BLaER1 treated with 17β-estradiol and CSF1 and Interleukin-3, amounts not matched to agents 10 nM and 100 nM (cell line): ENCODE data around the gene C9orf72.
A peak's percentile ranks its signal among the peaks of the same experiment; 100 is the strongest.

Experiments used
- H3K27ac ChIP-seq, 11 experiments: shearing (Covaris generic); formaldehyde crosslinking; 2 replicates each; pipeline ENCODE4 v1.8.1; 2022
- H3K27me3 ChIP-seq, 11 experiments: shearing (Covaris generic); formaldehyde crosslinking; 2 replicates each; pipeline ENCODE4 v1.8.1; 2022
- H3K36me3 ChIP-seq, 11 experiments: shearing (Covaris generic); formaldehyde crosslinking; 2 replicates each; pipeline ENCODE4 v1.8.1; 2022
- H3K4me1 ChIP-seq, 10 experiments: shearing (Covaris generic); formaldehyde crosslinking; 2 replicates each; pipeline ENCODE4 v1.8.1; 2022
- H3K4me2 ChIP-seq, 11 experiments: shearing (Covaris generic); formaldehyde crosslinking; 2 replicates each; pipeline ENCODE4 v1.8.1; 2022
- H3K4me3 ChIP-seq, 10 experiments: shearing (Covaris generic); formaldehyde crosslinking; 2 replicates each; pipeline ENCODE4 v1.8.1; 2022
- H3K9ac ChIP-seq, 11 experiments: shearing (Covaris generic); formaldehyde crosslinking; 2 replicates each; pipeline ENCODE4 v1.8.1; 2022
- H3K9me3 ChIP-seq, 11 experiments: shearing (Covaris generic); formaldehyde crosslinking; replicated peaks in 1 of 11; 2 replicates each; pipeline ENCODE4 v1.8.1; 2022
- H4K20me1 ChIP-seq, 11 experiments: shearing (Covaris generic); formaldehyde crosslinking; 2 replicates each; pipeline ENCODE4 v1.8.1; 2022
- Cebpa-rat ChIP-seq, 11 experiments: shearing (Covaris generic); IDR thresholded peaks; 2 replicates each; pipeline ENCODE4 v1.8.1; 2022

The C9orf72 gene

DNA sequence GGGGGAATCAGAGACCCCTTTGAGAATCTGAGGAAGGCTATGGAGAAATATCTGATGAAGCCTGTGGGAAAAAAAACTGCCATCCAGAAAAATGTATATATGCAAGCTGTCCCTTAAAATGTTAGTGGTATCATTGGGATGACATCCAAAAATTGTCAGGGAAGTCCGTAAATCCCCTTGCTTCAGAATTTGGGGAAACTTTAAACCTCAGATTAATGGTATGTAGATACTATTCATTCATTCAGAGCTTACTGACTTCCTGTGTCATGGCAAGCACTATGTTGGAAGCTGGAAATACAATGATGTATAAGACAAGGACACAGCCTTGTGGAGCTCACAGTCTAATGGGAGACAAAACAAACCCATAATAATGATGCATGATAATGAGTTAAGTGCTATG, 32.8 kb downstream of the C9orf72 start:
- no peaks in the 10 kb centered on the region for H3K9me3 ChIP-seq
- H3K4me3 ChIP-seq, result no peak overlapping the region
- no peak overlapping the region for H3K9ac ChIP-seq
- H3K36me3 ChIP-seq, result peaks cover 0 to 63% (median 11%) of the 10 kb centered on the region in 11 experiments; a peak in 11 of 22 replicates
- no peak for TF ChIP-seq Cebpa-rat (IDR thresholded peaks at IDR 0.05)
- H4K20me1 ChIP-seq, result no peaks in the 10 kb centered on the region
- H3K27me3 ChIP-seq, result no peaks in the 10 kb centered on the region
- H3K4me2 ChIP-seq, result peak overlapping the region in 5 of 11 experiments; percentile 68 to 87 (median 74); a peak in 10 of 22 replicates
- H3K27ac ChIP-seq, result peak overlapping the region in 4 of 11 experiments; percentile 31 to 59 (median 49); a peak in 2 of 22 replicates
- H3K4me1 ChIP-seq, result peaks cover 0 to 28% (median 15%) of the 10 kb centered on the region in 10 experiments; a peak in 15 of 20 replicates

DNA sequence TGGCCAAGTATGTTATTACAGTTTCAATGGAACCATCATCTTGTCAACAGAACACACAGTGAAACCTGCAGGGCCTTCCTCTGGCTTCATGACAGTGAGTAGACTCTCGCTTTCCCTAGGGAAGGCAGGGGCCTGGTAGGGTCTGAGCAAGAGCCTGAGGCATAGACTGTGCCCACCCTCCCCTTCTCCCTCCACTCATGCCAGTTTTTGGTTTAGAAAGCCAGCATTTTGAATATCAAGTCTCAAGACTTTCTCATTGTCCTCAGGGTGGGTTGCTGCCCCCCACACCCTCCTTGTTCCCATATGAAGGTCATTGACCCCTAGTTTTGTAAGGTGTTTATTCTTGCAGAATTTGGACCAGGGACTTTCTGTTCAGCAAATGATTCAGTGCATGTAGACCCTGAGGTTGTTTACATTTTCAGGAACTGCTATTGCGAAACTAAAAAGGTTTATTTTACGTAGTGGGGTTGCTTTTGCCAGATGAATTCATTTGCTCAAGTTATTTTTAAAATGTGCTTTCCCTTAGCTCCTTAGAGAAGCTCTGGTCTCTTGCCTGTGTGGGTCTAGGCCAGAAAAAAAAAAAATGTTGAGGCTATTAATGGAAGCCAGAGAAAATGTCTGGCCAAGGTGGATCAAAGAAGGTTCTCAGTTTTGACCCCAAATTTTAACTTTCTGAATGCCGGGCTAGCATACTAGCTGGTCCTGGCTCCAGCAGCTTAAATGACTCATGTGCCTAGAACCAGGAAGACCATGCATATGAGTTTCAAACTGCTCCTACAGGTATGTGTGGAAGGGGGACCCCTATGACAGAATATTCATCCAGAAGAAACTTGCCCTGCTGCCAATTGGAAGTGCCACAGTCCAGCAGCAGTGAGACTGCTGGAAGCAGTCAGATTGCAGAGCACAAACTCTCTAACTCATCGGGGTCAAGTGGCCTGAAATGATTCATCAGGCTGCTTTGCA, 33.5 kb downstream of the C9orf72 start:
- no peaks in the 10 kb centered on the region for H3K27me3 ChIP-seq
- H3K9me3 ChIP-seq, result no peaks in the 10 kb centered on the region
- peak overlapping the region in 6 of 11 experiments; percentile 28 to 59 (median 38); a peak in 11 of 22 replicates for H3K27ac ChIP-seq
- no peak overlapping the region for H3K9ac ChIP-seq
- TF ChIP-seq Cebpa-rat (IDR thresholded peaks at IDR 0.05), result peak in 8 of 11 experiments; percentile 41 to 86 (median 68); a peak in 9 of 22 replicates
- no peak overlapping the region for H3K4me3 ChIP-seq
- peaks cover 2 to 30% (median 17%) of the 10 kb centered on the region in 10 experiments; a peak in 19 of 20 replicates for H3K4me1 ChIP-seq
- peaks cover 0 to 57% (median 8%) of the 10 kb centered on the region in 11 experiments; a peak in 8 of 22 replicates for H3K36me3 ChIP-seq
- peak overlapping the region in 8 of 11 experiments; percentile 36 to 87 (median 70); a peak in 14 of 22 replicates for H3K4me2 ChIP-seq
- H4K20me1 ChIP-seq, result no peaks in the 10 kb centered on the region

DNA sequence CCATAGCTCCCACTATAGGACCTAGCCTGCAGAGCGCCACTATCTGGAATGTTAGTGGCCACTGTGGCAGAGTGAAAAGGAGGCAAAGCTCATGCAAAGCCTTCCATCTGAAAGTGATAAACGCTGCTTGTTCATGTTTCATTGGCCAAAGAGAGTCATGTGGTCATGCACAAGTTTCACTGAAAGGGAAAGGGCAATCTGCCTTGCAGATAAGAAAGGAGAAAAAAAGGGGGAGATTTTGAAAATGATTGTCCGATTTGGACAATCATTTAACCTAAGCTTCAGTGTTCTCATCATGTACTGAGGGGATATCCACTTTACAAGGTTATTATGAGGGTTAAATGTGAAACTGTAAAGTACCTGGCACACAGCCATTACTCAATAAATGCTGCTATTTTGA, 34.6 kb downstream of the C9orf72 start:
- Histone ChIP-seq H3K4me1 (peaks cover 10 to 41% (median 28%) of the 10 kb centered on the region in 10 experiments), H4K20me1 (no peaks in the 10 kb centered on the region), H3K4me3 (no peak overlapping the region), H3K4me2 (no peak overlapping the region), H3K9me3 (no peaks in the 10 kb centered on the region), H3K36me3 (peaks cover 0 to 46% (median 7%) of the 10 kb centered on the region in 11 experiments; a peak in 7 of 22 replicates), H3K9ac (no peak overlapping the region), H3K27ac (no peak overlapping the region), H3K27me3 (no peaks in the 10 kb centered on the region)
- TF ChIP-seq Cebpa-rat (IDR thresholded peaks at IDR 0.05), result no peak

DNA sequence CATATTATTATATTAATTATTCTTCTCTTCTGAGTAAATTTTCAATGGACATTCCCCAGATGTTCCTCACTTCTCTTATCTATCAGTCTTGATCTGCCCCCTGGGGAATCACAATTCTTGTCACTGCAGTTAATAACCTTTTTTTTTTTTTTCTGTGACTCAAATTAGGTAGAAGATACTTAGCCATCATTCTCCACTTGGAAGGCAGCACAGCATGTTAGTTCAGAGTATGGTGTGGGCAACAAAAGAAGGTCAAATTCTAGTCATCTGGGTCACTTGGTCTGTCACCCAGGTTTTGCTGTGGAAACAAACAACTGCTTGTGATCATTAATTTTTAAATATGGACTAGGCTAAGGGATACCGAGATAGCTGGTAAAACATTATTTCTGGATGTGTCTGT, 35.5 kb downstream of the C9orf72 start:
- Histone ChIP-seq H3K4me1 (peaks cover 10 to 49% (median 28%) of the 10 kb centered on the region in 10 experiments), H4K20me1 (no peaks in the 10 kb centered on the region), H3K4me3 (no peak overlapping the region), H3K36me3 (peaks cover 0 to 38% (median 7%) of the 10 kb centered on the region in 11 experiments; a peak in 6 of 22 replicates), H3K9me3 (no peaks in the 10 kb centered on the region), H3K27me3 (no peaks in the 10 kb centered on the region), H3K27ac (no peak overlapping the region), H3K4me2 (no peak overlapping the region), H3K9ac (no peak overlapping the region)
- TF ChIP-seq Cebpa-rat (IDR thresholded peaks at IDR 0.05), result no peak

DNA sequence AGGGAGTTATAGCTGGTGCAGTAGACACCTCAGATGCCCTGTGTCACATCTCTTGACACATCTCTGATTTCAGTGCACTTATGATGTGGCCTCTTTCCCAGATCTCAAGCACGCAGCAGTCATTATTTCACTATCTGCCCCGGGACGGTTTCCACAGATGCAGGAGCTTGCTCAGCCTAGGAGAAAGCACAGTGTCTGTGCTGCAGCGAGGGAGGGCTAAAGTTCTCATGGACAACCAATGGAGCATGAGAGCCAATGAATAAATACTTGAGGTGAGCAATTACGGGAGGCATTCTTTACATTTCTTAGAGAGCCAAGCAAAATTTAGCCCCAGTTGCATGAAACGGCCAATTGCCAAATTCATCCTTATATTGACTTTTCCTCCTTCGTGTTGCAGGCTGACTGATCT, 36.2 kb downstream of the C9orf72 start:
- Histone ChIP-seq H3K4me2 (no peak overlapping the region), H3K27me3 (no peaks in the 10 kb centered on the region), H4K20me1 (no peaks in the 10 kb centered on the region), H3K36me3 (peaks cover 0 to 31% (median 6%) of the 10 kb centered on the region in 11 experiments; a peak in 6 of 22 replicates), H3K4me1 (peaks cover 10 to 56% (median 28%) of the 10 kb centered on the region in 10 experiments), H3K27ac (no peak overlapping the region), H3K4me3 (no peak overlapping the region), H3K9ac (no peak overlapping the region), H3K9me3 (no peaks in the 10 kb centered on the region)
- no peak for TF ChIP-seq Cebpa-rat (IDR thresholded peaks at IDR 0.05)

DNA sequence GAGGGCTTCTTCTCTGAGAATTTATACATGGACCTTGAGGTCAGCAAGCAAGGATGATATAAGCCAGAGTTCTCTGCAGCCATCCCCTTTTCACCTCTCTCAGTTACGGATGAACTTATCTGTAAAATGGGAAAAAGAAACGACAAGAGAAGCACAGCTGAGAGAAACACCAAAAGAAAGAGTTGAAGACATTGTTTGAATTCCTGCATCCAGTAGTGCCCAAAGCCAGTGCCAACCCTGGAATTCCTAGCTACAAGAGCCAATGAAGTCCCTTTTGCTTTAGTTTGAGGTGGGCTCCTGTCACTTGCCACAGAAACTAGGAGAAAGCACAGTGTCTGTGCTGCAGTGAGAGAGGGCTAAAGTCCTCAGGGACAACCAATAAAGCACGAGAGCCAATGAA, 37.1 kb downstream of the C9orf72 start:
- H3K4me3 ChIP-seq, result no peak overlapping the region
- H3K4me2 ChIP-seq, result no peak overlapping the region
- H3K9me3 ChIP-seq, result no peaks in the 10 kb centered on the region
- H3K27ac ChIP-seq, result no peak overlapping the region
- H3K27me3 ChIP-seq, result no peaks in the 10 kb centered on the region
- peaks cover 10 to 56% (median 28%) of the 10 kb centered on the region in 10 experiments for H3K4me1 ChIP-seq
- H3K36me3 ChIP-seq, result peaks cover 0 to 25% (median 4%) of the 10 kb centered on the region in 11 experiments; a peak in 6 of 22 replicates
- H4K20me1 ChIP-seq, result no peaks in the 10 kb centered on the region
- H3K9ac ChIP-seq, result no peak overlapping the region
- no peak for TF ChIP-seq Cebpa-rat (IDR thresholded peaks at IDR 0.05)

DNA sequence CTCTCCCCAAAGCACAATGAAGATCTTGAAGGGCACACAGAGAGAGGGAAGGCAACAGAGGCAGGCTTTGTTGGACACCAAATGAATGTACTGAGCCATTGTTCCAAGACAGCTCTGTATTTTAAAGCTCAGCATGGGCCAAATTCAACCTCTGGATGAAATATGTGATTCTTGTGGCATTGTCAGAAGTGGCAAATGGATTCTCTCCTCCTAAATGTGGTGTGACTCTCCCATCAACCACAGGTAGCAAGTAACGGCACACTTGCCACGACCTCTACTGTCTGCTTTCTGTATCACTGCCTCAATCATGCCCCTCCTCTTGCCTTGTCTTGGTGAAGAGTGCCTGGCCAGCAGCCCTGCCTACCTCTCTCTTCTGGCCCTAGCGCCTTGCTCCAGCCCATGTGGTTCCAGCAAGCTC, 37.6 kb downstream of the C9orf72 start:
- no peak overlapping the region for H3K4me3 ChIP-seq
- TF ChIP-seq Cebpa-rat (IDR thresholded peaks at IDR 0.05), result no peak

DNA sequence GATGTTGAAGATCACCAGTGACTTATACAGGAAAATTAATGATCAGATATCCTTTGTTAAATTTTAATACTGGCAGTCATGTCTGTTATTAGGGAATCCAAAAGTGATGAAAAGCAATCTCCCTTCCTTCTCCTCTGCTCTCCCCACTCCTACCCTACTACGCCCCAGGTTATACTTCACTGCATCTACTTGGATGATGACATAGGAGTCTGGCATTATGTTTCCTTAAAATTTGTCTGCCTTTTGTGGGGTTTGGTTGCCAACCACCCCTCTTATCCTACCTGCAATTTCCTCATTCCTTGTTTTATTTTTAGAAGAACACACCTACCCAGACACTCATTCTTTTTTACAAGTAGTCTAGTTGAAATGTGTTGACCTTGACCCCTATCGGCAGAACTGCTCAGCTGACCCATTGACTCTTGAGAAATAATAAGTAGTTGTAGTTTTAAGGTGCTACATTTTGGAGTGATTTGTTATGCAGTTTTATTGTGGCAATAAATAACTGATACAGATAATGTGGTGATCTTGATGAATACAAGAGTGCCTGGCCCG, 38.5 kb downstream of the C9orf72 start:
- Histone ChIP-seq H3K27me3 (no peaks in the 10 kb centered on the region), H3K36me3 (peaks cover 0 to 25% (median 4%) of the 10 kb centered on the region in 11 experiments; a peak in 6 of 22 replicates)

More for the DNA sequence above, 37.6 kb downstream of the C9orf72 start:
- H3K4me2 ChIP-seq, result no peak overlapping the region
- H3K9ac ChIP-seq, result no peak overlapping the region
- no peaks in the 10 kb centered on the region for H3K9me3 ChIP-seq
- no peaks in the 10 kb centered on the region for H4K20me1 ChIP-seq
- H3K36me3 ChIP-seq, result peaks cover 0 to 25% (median 4%) of the 10 kb centered on the region in 11 experiments; a peak in 6 of 22 replicates
- H3K4me1 ChIP-seq, result peaks cover 10 to 55% (median 27%) of the 10 kb centered on the region in 10 experiments
- H3K27me3 ChIP-seq, result no peaks in the 10 kb centered on the region
- H3K27ac ChIP-seq, result no peak overlapping the region

DNA sequence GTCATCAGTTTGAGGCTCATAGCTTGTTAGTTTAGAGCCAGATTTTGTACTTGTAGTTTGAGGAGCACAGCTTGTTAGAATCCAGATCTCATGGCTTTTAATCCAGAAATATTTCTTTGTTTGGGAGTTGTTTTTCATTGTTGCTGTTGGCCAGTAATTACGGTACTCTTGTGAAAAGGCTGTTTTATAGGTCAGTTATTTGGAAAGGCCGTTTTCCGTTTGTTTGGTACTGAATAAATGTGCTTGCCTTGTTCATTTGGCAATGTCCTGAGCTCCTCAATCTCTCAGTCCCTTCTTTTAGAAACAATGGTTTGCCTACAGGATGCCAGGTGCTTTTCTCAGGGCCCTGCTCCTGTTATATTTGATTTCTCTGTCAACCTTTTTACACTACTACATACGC, 39.1 kb downstream of the C9orf72 start:
- Histone ChIP-seq H3K4me3 (no peak overlapping the region), H4K20me1 (no peaks in the 10 kb centered on the region), H3K36me3 (peaks cover 0 to 25% (median 4%) of the 10 kb centered on the region in 11 experiments; a peak in 6 of 22 replicates), H3K4me2 (peak overlapping the region; percentile 31 to 65 (median 55)), H3K27me3 (no peaks in the 10 kb centered on the region), H3K9me3 (no peaks in the 10 kb centered on the region), H3K4me1 (peaks cover 10 to 48% (median 14%) of the 10 kb centered on the region in 10 experiments), H3K27ac (no peak overlapping the region; a peak in 1 of 22 replicates), H3K9ac (no peak overlapping the region)
- no peak for TF ChIP-seq Cebpa-rat (IDR thresholded peaks at IDR 0.05)

More for the DNA sequence above, 38.5 kb downstream of the C9orf72 start:
- Histone ChIP-seq H3K9ac (no peak overlapping the region), H3K4me1 (peaks cover 10 to 54% (median 19%) of the 10 kb centered on the region in 10 experiments), H3K9me3 (no peaks in the 10 kb centered on the region), H4K20me1 (no peaks in the 10 kb centered on the region), H3K4me2 (peak overlapping the region; percentile 31 to 65 (median 55); a peak in 21 of 22 replicates), H3K27ac (no peak overlapping the region), H3K4me3 (no peak overlapping the region)
- TF ChIP-seq Cebpa-rat (IDR thresholded peaks at IDR 0.05), result no peak
